WTC11 (cell line): ENCODE measurements around the gene CFAP77. TPM values are rescaled to one million over a fixed set of nuclear protein-coding genes. Genes with fewer than 3 reads are reported as not detected.

Experiments used
- ATAC-seq: fragments of 200-7000 bp; cut with Tn5 transposase; 2 replicates; pipeline ENCODE4 v1.10.0; 2021; ENCODE audit warnings: mild to moderate bottlenecking, moderate library complexity
- CTCF ChIA-PET: fragments of 300-600 bp; sonication (Branson Sonifier 250); formaldehyde crosslinking; loops from one replicate; lab custom pipeline; 2021; ENCODE audit warnings: antibody characterized with exemption; lab: Charles Lee
- POLR2A ChIA-PET: fragments of 350-600 bp; sonication (Branson Sonifier 250); formaldehyde crosslinking; loops from one replicate; lab custom pipeline; 2021; ENCODE audit warnings: antibody characterized with exemption; lab: Charles Lee
- DNase-seq: peaks from one replicate; pipeline ENCODE4 v3.0.0; 2021; ENCODE audit warnings: low spot score
- H3K27ac Mint-ChIP-seq: 2 replicates; pipeline ENCODE4 v1.8.0; 2021; ENCODE audit warnings: mixed read lengths
- H3K27me3 Mint-ChIP-seq: 2 replicates; pipeline ENCODE4 v1.8.0; 2021; ENCODE audit warnings: low read depth, mild to moderate bottlenecking, moderate library complexity, mixed read lengths
- H3K36me3 Mint-ChIP-seq: 2 replicates; pipeline ENCODE4 v1.8.0; 2021; ENCODE audit warnings: mixed read lengths
- H3K4me1 Mint-ChIP-seq: 2 replicates; pipeline ENCODE4 v1.8.0; 2022; ENCODE audit warnings: mixed read lengths
- H3K4me3 Mint-ChIP-seq: 2 replicates; pipeline ENCODE4 v1.8.0; 2021; ENCODE audit warnings: mild to moderate bottlenecking, moderate library complexity, mixed read lengths
- H3K9me3 Mint-ChIP-seq: 2 replicates; pipeline ENCODE4 v1.8.0; 2021; ENCODE audit warnings: mixed read lengths
- ATF2 ChIP-seq: sonication (generic); formaldehyde crosslinking; IDR thresholded peaks from 2 replicates; pipeline ENCODE4 v1.8.1; 2022; ENCODE audit warnings: low read depth, missing genetic modification reagents, borderline replicate concordance
- CBFB ChIP-seq: sonication (generic); formaldehyde crosslinking; IDR thresholded peaks from 2 replicates; pipeline ENCODE4 v1.8.1; 2022; ENCODE audit warnings: mild to moderate bottlenecking, low read depth, missing genetic modification reagents
- CREB1 ChIP-seq: sonication (generic); formaldehyde crosslinking; IDR thresholded peaks from 2 replicates; pipeline ENCODE4 v1.8.0; 2023; ENCODE audit warnings: mild to moderate bottlenecking, missing genetic modification reagents
- ESRRA ChIP-seq: sonication (generic); formaldehyde crosslinking; IDR thresholded peaks from 2 replicates; pipeline ENCODE4 v1.8.1; 2022; ENCODE audit warnings: mild to moderate bottlenecking, missing genetic modification reagents, borderline replicate concordance
- HMGA2 ChIP-seq: fragments of 250-450 bp; sonication (Bioruptor Pico); IDR thresholded peaks from 2 replicates; pipeline ENCODE4 v1.4.0; 2021; ENCODE audit warnings: mild to moderate bottlenecking, moderate library complexity
- NFYB ChIP-seq: sonication (generic); formaldehyde crosslinking; conservative IDR thresholded peaks from 2 replicates; pipeline ENCODE4 v1.8.0; 2022; ENCODE audit warnings: low read depth, missing genetic modification reagents
- SP1 ChIP-seq: sonication (generic); formaldehyde crosslinking; conservative IDR thresholded peaks from 2 replicates; pipeline ENCODE4 v1.8.1; 2022; ENCODE audit warnings: missing genetic modification reagents
- USF1 ChIP-seq: sonication (generic); formaldehyde crosslinking; IDR thresholded peaks from 2 replicates; pipeline ENCODE4 v1.8.0; 2022; ENCODE audit warnings: mild to moderate bottlenecking, missing genetic modification reagents
- ZMAT4 ChIP-seq: fragments of 250-450 bp; sonication (Bioruptor Pico); IDR thresholded peaks from 2 replicates; pipeline ENCODE4 v1.9.0; 2021; ENCODE audit warnings: mild to moderate bottlenecking
- total RNA-seq: library from RNA; stranded (reverse); gene quantifications from 3 replicates; pipeline ENCODE4 v1.2.3, GENCODE V29; 2021
- TF ChIP-seq, protein P1 (sequence below): fragments of 250-450 bp; sonication (Bioruptor Pico); IDR thresholded peaks from 2 replicates; pipeline ENCODE4 v1.9.0; 2021; ENCODE audit warnings: mild to moderate bottlenecking
- TF ChIP-seq, protein P2 (sequence below): fragments of 250-450 bp; sonication (Bioruptor Pico); IDR thresholded peaks from 2 replicates; pipeline ENCODE4 v1.8.0; 2021; ENCODE audit warnings: mild to moderate bottlenecking
- TF ChIP-seq, protein P3 (sequence below): sonication (generic); formaldehyde crosslinking; conservative IDR thresholded peaks from 2 replicates; pipeline ENCODE4 v1.8.1; 2022; ENCODE audit warnings: mild to moderate bottlenecking, missing genetic modification reagents
- TF ChIP-seq, protein P4 (sequence below): fragments of 250-450 bp; sonication (Bioruptor Pico); IDR thresholded peaks from 2 replicates; pipeline ENCODE4 v1.9.0; 2021; ENCODE audit warnings: mild to moderate bottlenecking, borderline replicate concordance
- TF ChIP-seq, protein P5 (sequence below): sonication (generic); formaldehyde crosslinking; IDR thresholded peaks from 2 replicates; pipeline ENCODE4 v1.8.1; 2022; ENCODE audit warnings: mild to moderate bottlenecking, moderate library complexity, missing genetic modification reagents

CFAP77 gene
- total RNA-seq, 1 experiment from 2014 or later = 1.2 TPM

- TF ChIP-seq, protein P1, sequence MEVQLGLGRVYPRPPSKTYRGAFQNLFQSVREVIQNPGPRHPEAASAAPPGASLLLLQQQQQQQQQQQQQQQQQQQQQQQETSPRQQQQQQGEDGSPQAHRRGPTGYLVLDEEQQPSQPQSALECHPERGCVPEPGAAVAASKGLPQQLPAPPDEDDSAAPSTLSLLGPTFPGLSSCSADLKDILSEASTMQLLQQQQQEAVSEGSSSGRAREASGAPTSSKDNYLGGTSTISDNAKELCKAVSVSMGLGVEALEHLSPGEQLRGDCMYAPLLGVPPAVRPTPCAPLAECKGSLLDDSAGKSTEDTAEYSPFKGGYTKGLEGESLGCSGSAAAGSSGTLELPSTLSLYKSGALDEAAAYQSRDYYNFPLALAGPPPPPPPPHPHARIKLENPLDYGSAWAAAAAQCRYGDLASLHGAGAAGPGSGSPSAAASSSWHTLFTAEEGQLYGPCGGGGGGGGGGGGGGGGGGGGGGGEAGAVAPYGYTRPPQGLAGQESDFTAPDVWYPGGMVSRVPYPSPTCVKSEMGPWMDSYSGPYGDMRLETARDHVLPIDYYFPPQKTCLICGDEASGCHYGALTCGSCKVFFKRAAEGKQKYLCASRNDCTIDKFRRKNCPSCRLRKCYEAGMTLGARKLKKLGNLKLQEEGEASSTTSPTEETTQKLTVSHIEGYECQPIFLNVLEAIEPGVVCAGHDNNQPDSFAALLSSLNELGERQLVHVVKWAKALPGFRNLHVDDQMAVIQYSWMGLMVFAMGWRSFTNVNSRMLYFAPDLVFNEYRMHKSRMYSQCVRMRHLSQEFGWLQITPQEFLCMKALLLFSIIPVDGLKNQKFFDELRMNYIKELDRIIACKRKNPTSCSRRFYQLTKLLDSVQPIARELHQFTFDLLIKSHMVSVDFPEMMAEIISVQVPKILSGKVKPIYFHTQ (CRISPR knock-in tag) = no peak
These were observed 108.0 kb downstream of the CFAP77 start (continued) for GRCh38 chr9:132517815-132518550.

GRCh38 chr9:132518626-132519025, 108.6 kb downstream of the CFAP77 start:
- POLR2A ChIA-PET = no interaction called here
- Mint-ChIP-seq H3K4me3 (no peak overlapping the region), H3K9me3 (no peaks in the 10 kb centered on the region), H3K36me3 (no peaks in the 10 kb centered on the region), H3K27ac (no peak overlapping the region), H3K4me1 (0 out of 2 replicates have a peak, but pooled peaks cover 3% of the 10 kb centered on the region)
- ATAC-seq (no peak), DNase-seq (no peak)
- TF ChIP-seq, protein P2, sequence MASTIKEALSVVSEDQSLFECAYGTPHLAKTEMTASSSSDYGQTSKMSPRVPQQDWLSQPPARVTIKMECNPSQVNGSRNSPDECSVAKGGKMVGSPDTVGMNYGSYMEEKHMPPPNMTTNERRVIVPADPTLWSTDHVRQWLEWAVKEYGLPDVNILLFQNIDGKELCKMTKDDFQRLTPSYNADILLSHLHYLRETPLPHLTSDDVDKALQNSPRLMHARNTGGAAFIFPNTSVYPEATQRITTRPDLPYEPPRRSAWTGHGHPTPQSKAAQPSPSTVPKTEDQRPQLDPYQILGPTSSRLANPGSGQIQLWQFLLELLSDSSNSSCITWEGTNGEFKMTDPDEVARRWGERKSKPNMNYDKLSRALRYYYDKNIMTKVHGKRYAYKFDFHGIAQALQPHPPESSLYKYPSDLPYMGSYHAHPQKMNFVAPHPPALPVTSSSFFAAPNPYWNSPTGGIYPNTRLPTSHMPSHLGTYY (CRISPR knock-in tag) = no peak
- no peak for TF ChIP-seq ZMAT4
- TF ChIP-seq ESRRA (CRISPR knock-in tag) = no peak
- TF ChIP-seq CBFB (CRISPR knock-in tag) = no peak
- TF ChIP-seq ATF2 (CRISPR knock-in tag) = no peak
- no peak for TF ChIP-seq USF1 (CRISPR knock-in tag)
- TF ChIP-seq, all 79 proteins: peak for 0
- CTCF ChIA-PET = interaction anchor here (0.8 to 1.5 kb wide), 2 partner anchors 28 to 282 kb away, joined by 3 to 10 read pairs; no protein-coding TSS in a partner anchor
- H3K27me3 Mint-ChIP-seq = no peaks in the 10 kb centered on the region

DNA sequence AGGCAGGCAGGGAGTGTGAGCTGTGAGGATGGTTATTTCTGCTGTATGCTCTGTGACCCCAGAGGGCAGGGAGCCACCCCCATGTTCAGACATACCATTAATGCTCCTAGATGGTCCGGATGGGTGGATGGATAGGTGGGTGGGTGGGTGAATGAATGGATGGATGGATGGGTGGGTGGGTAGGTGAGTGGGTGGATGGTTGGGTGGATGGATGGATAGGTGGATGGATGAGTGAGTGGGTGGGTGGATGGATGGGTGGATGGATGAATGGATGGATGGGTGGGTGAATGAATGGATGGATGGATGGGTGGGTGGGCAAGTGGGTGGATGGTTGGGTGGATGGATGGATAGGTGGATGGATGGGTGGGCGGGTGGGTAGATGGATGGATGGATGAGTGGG, 109.0 kb downstream of the CFAP77 start:
- ATAC-seq (no peak), DNase-seq (no peak)
- no peaks in the 10 kb centered on the region for H3K36me3 Mint-ChIP-seq
- H3K27ac Mint-ChIP-seq = no peak overlapping the region
- no peak for TF ChIP-seq HMGA2 (CRISPR knock-in tag)
- no peak for TF ChIP-seq CREB1
- TF ChIP-seq, protein P3, sequence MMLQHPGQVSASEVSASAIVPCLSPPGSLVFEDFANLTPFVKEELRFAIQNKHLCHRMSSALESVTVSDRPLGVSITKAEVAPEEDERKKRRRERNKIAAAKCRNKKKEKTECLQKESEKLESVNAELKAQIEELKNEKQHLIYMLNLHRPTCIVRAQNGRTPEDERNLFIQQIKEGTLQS (CRISPR knock-in tag) = no peak
- H3K9me3 Mint-ChIP-seq = no peaks in the 10 kb centered on the region
- ChIA-PET POLR2A (no interaction called here), CTCF (interaction anchor here (1.5 kb wide), 1 partner anchor 27 kb away, joined by 10 read pairs; no protein-coding TSS in a partner anchor)
- no peaks in the 10 kb centered on the region for H3K27me3 Mint-ChIP-seq
- H3K4me1 Mint-ChIP-seq = 0 out of 2 replicates have a peak, but pooled peaks cover 3% of the 10 kb centered on the region
- no peak overlapping the region for H3K4me3 Mint-ChIP-seq

DNA sequence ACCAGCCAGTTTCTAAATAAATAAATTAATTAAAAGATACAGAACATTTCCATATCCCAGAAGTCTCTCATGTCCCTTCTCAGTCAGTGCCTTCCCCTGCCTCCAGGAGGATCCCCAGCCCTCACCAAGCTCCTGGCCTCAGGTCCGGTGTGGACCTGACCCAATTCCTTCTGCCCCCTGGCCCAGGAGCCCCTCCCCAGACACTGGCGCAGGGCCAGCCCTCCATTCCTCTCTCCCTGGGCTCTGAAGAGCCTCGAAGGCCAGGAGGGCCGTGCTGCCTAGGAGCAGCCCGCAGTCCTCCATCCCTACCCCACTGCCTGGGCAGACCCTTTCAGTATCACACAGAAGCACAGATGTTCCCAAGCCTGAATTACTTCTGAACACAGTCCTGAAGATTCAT, 110.6 kb downstream of the CFAP77 start:
- Mint-ChIP-seq H3K27ac (no peak overlapping the region), H3K36me3 (no peaks in the 10 kb centered on the region), H3K4me1 (no peaks in the 10 kb centered on the region), H3K27me3 (no peaks in the 10 kb centered on the region; the same call in 1 of the 2 replicates), H3K4me3 (no peak overlapping the region), H3K9me3 (peaks cover 4% of the 10 kb centered on the region)
- DNase-seq = no peak
- POLR2A ChIA-PET = no interaction called here
- ATAC-seq = no peak
- CTCF ChIA-PET = interaction anchor here (1.4 kb wide), 1 partner anchor 26 kb away, joined by 5 read pairs; no protein-coding TSS in a partner anchor
- TF ChIP-seq, protein P4, sequence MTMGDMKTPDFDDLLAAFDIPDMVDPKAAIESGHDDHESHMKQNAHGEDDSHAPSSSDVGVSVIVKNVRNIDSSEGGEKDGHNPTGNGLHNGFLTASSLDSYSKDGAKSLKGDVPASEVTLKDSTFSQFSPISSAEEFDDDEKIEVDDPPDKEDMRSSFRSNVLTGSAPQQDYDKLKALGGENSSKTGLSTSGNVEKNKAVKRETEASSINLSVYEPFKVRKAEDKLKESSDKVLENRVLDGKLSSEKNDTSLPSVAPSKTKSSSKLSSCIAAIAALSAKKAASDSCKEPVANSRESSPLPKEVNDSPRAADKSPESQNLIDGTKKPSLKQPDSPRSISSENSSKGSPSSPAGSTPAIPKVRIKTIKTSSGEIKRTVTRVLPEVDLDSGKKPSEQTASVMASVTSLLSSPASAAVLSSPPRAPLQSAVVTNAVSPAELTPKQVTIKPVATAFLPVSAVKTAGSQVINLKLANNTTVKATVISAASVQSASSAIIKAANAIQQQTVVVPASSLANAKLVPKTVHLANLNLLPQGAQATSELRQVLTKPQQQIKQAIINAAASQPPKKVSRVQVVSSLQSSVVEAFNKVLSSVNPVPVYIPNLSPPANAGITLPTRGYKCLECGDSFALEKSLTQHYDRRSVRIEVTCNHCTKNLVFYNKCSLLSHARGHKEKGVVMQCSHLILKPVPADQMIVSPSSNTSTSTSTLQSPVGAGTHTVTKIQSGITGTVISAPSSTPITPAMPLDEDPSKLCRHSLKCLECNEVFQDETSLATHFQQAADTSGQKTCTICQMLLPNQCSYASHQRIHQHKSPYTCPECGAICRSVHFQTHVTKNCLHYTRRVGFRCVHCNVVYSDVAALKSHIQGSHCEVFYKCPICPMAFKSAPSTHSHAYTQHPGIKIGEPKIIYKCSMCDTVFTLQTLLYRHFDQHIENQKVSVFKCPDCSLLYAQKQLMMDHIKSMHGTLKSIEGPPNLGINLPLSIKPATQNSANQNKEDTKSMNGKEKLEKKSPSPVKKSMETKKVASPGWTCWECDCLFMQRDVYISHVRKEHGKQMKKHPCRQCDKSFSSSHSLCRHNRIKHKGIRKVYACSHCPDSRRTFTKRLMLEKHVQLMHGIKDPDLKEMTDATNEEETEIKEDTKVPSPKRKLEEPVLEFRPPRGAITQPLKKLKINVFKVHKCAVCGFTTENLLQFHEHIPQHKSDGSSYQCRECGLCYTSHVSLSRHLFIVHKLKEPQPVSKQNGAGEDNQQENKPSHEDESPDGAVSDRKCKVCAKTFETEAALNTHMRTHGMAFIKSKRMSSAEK (CRISPR knock-in tag) = no peak
- TF ChIP-seq, protein P5, sequence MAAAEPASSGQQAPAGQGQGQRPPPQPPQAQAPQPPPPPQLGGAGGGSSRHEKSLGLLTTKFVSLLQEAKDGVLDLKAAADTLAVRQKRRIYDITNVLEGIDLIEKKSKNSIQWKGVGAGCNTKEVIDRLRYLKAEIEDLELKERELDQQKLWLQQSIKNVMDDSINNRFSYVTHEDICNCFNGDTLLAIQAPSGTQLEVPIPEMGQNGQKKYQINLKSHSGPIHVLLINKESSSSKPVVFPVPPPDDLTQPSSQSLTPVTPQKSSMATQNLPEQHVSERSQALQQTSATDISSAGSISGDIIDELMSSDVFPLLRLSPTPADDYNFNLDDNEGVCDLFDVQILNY = no peak
- TF ChIP-seq SP1 (no peak), NFYB (CRISPR knock-in tag) (no peak)
